HCT116 (cell line): ENCODE results near the gene SDR42E2. TPM values are rescaled to one million over a fixed set of nuclear protein-coding genes. Genes with fewer than 3 reads are reported as not detected.

Experiments
- ATAC-seq: fragments of 200-7000 bp; cut with Tn5 transposase; 2 replicates; pipeline ENCODE4 v1.9.1; 2020; ENCODE audit warnings: mild to moderate bottlenecking, moderate library complexity
- BruUV-seq: library from RNA; stranded (reverse); fragments of 400-500 nt; replicated peaks from 2 replicates; lab custom pipeline; 2021; lab: Mats Ljungman, UMichigan
- CTCF ChIA-PET: fragments of 300-600 bp; sonication (Branson Sonifier 250); formaldehyde crosslinking; loops from one replicate; lab custom pipeline; 2021; ENCODE audit warnings: antibody characterized with exemption; lab: Charles Lee
- POLR2A ChIA-PET: fragments of 300-600, 350-600 bp; sonication (Branson Sonifier 250); formaldehyde crosslinking; loops from one replicate; lab custom pipeline; 2021; ENCODE audit warnings: antibody characterized with exemption; lab: Charles Lee
- RAD21 ChIA-PET, 2 experiments: fragments of 300-600 bp; sonication (Branson Sonifier 250); formaldehyde crosslinking; loops; one replicate each; lab custom pipeline; 2023; ENCODE audit warnings: low total read pairs in 2 of 2; ENCODE audit not compliant: uncharacterized antibody in 2 of 2, unreplicated experiment in 2 of 2, low non-redundant PET in 1 of 2; lab: Charles Lee
- DNase-seq: peaks from one replicate; pipeline ENCODE4 v3.0.0-alpha.2; 2010; ENCODE audit warnings: low read depth, low spot score
- H2AFZ ChIP-seq: fragments of 200-600 bp; shearing (Covaris generic), sonication (generic); 2 replicates; pipeline ENCODE4 v1.6.1; 2017; ENCODE audit warnings: low read depth, mixed run types, mixed read lengths, antibody characterized with exemption, low read length; ENCODE audit not compliant: poor library complexity, severe bottlenecking
- H3K27ac ChIP-seq: 2 replicates; pipeline ENCODE4 v1.5.1; 2012; ENCODE audit warnings: low read depth, low read length
- H3K27me3 ChIP-seq: fragments of 200-600 bp; sonication (generic); 2 replicates; pipeline ENCODE4 v1.6.1; 2016; ENCODE audit warnings: mixed run types, low read length, mixed read lengths; ENCODE audit not compliant: insufficient read depth
- H3K36me3 ChIP-seq, 2 experiments: fragments of 200-500 bp in 1 of 2; fragments of 200-600 bp in 1 of 2; sonication (Bioruptor generic) in 1 of 2; sonication (generic) in 1 of 2; 2 replicates each; pipeline versions ENCODE4 v1.5.1 to v1.6.1; 2014 to 2016; ENCODE audit warnings: low read length in 2 of 2, inconsistent platforms in 1 of 2, mixed read lengths in 1 of 2, mixed run types in 1 of 2; ENCODE audit not compliant: insufficient read depth in 2 of 2, control insufficient read depth in 1 of 2
- H3K4me1 ChIP-seq, 2 experiments: fragments of 200-600 bp in 1 of 2; sonication (generic) in 1 of 2; 2 replicates each; pipeline versions ENCODE4 v1.5.1 to v1.6.1; 2012 to 2017; ENCODE audit warnings: low read length in 2 of 2, inconsistent platforms in 1 of 2, mild to moderate bottlenecking in 1 of 2, mixed read lengths in 1 of 2, mixed run types in 1 of 2, moderate library complexity in 1 of 2; ENCODE audit not compliant: insufficient read depth in 2 of 2, control insufficient read depth in 1 of 2
- H3K4me2 ChIP-seq: fragments of 200-600 bp; sonication (generic); 2 replicates; pipeline ENCODE4 v1.6.1; 2017; ENCODE audit warnings: mixed run types, low read length, mixed read lengths
- H3K4me3 ChIP-seq, 2 experiments: fragments of 200-600 bp in 1 of 2; sonication (generic) in 1 of 2; replicated peaks in 1 of 2; 2 replicates each; pipeline ENCODE4 v1.5.1; 2011 to 2016; ENCODE audit warnings: low read length in 2 of 2, control low read depth in 1 of 2, low read depth in 1 of 2, mild to moderate bottlenecking in 1 of 2, mixed read lengths in 1 of 2, mixed run types in 1 of 2
- H3K79me2 ChIP-seq: fragments of 200-600 bp; sonication (generic); 2 replicates; pipeline ENCODE4 v1.6.1; 2017; ENCODE audit warnings: mild to moderate bottlenecking, mixed run types, low read length, moderate library complexity, mixed read lengths; ENCODE audit not compliant: insufficient read depth
- H3K9ac ChIP-seq: fragments of 200-600 bp; sonication (generic); 2 replicates; pipeline ENCODE4 v1.6.1; 2016; ENCODE audit warnings: low read length, mixed read lengths
- H3K9me2 ChIP-seq: fragments of 200-600 bp; sonication (generic), shearing (Covaris generic); 2 replicates; pipeline ENCODE4 v1.6.1; 2017; ENCODE audit warnings: mixed run types, mild to moderate bottlenecking, moderate library complexity; ENCODE audit not compliant: insufficient read depth
- H3K9me3 ChIP-seq, 2 experiments: fragments of 200-500 bp in 1 of 2; fragments of 200-600 bp in 1 of 2; sonication (Bioruptor generic) in 1 of 2; sonication (generic) in 1 of 2; 2 replicates each; pipeline ENCODE4 v1.6.1; 2014 to 2017; ENCODE audit warnings: low read length in 2 of 2, mixed read lengths in 2 of 2, inconsistent platforms in 1 of 2, low read depth in 1 of 2, mild to moderate bottlenecking in 1 of 2, mixed run types in 1 of 2, moderate library complexity in 1 of 2; ENCODE audit not compliant: control insufficient read depth in 1 of 2, insufficient read depth in 1 of 2
- H4K20me1 ChIP-seq: fragments of 200-600 bp; sonication (generic), shearing (Covaris generic); 2 replicates; pipeline ENCODE4 v1.6.1; 2017; ENCODE audit warnings: mixed run types, mild to moderate bottlenecking, moderate library complexity; ENCODE audit not compliant: insufficient read depth
- ATF3 ChIP-seq: IDR thresholded peaks from 2 replicates; pipeline ENCODE4 v1.6.1; 2012
- CBX3 ChIP-seq: IDR thresholded peaks from 2 replicates; pipeline ENCODE4 v1.6.1; 2012; ENCODE audit warnings: low read depth
- CTCF ChIP-seq, 3 experiments: fragments of 200-600 bp in 1 of 3; sonication (generic) in 1 of 3; IDR thresholded peaks in 2 of 3; conservative IDR thresholded peaks in 1 of 3; 2 replicates each; pipeline ENCODE4 v1.5.1; 2012 to 2017; ENCODE audit warnings: low read depth in 2 of 3, low read length in 2 of 3, antibody characterized with exemption in 1 of 3, borderline replicate concordance in 1 of 3, control low read depth in 1 of 3, mild to moderate bottlenecking in 1 of 3, mixed read lengths in 1 of 3, mixed run types in 1 of 3, moderate library complexity in 1 of 3; ENCODE audit not compliant: insufficient read depth in 1 of 3
- ELF1 ChIP-seq: IDR thresholded peaks from 2 replicates; pipeline ENCODE4 v1.6.1; 2012; ENCODE audit warnings: low read depth, borderline replicate concordance
- EZH2phosphoT487 ChIP-seq: fragments of 200-600 bp; IDR thresholded peaks from 2 replicates; pipeline ENCODE4 v1.6.1; 2018; ENCODE audit warnings: antibody characterized with exemption, borderline replicate concordance
- POLR2A ChIP-seq: IDR thresholded peaks from 2 replicates; pipeline ENCODE4 v1.7.0; 2011; ENCODE audit warnings: borderline replicate concordance; ENCODE audit not compliant: insufficient read depth, insufficient read length; ENCODE audit errors: extremely low read depth
- RAD21 ChIP-seq: IDR thresholded peaks from 2 replicates; pipeline ENCODE4 v1.6.1; 2012; ENCODE audit warnings: low read depth, mild to moderate bottlenecking
- SP1 ChIP-seq: IDR thresholded peaks from 2 replicates; pipeline ENCODE4 v1.6.1; 2012; ENCODE audit warnings: low read depth
- TCF7L2 ChIP-seq: IDR thresholded peaks from 2 replicates; pipeline ENCODE4 v1.7.0; 2011; ENCODE audit warnings: borderline replicate concordance, inconsistent platforms; ENCODE audit not compliant: insufficient read depth, insufficient read length; ENCODE audit errors: extremely low read depth
- ZFX ChIP-seq: fragments of 450-650 bp; IDR thresholded peaks from 2 replicates; pipeline ENCODE4 v1.6.1; 2017
- intact Hi-C: fragments of 100-400 bp; cut with micrococcal nuclease; formaldehyde crosslinking; loops from 2 replicates; pipeline ENCODE4 v1.10.0; 2022
- total RNA-seq: library from RNA; stranded (reverse); gene quantifications from one replicate; pipeline ENCODE4 v1.2.1, GENCODE V29; 2021; ENCODE audit not compliant: unreplicated experiment

Gene SDR42E2
- total RNA-seq, 1 experiment from 2014 or later: 0.27 TPM

- H3K4me3 ChIP-seq: no peak overlapping the region
- POLR2A ChIA-PET: no interaction called here
- RAD21 ChIA-PET: no interaction called here
- ATAC-seq (no peak), DNase-seq (no peak)
- peaks cover 2 to 3% of the 10 kb centered on the region in 2 experiments for H3K4me1 ChIP-seq
- H3K9ac ChIP-seq: no peak overlapping the region
- no peaks in the 10 kb centered on the region for H3K9me2 ChIP-seq
- no TSS peak for BruUV-seq
- no peaks in the 10 kb centered on the region for H3K36me3 ChIP-seq
- no peak overlapping the region for H3K4me2 ChIP-seq
- no peaks in the 10 kb centered on the region for H3K79me2 ChIP-seq
- intact Hi-C loops: loop anchor here (10.0 kb wide), 3 partner anchors 59 to 1251 kb away; partner anchors contain the start of gene IGSF6
- H3K27me3 ChIP-seq: no peaks in the 10 kb centered on the region; the same call in 1 of the 2 replicates
- TF ChIP-seq TCF7L2 (no peak), ZFX (no peak), CBX3 (no peak), POLR2A (no peak), ELF1 (no peak)
- H4K20me1 ChIP-seq: no peaks in the 10 kb centered on the region
- CTCF ChIA-PET: no interaction called here
- no peak overlapping the region for H3K27ac ChIP-seq
- H3K9me3 ChIP-seq: no peaks in the 10 kb centered on the region
- H2AFZ ChIP-seq: no peak overlapping the region
Measured at GRCh38 chr16:22183335-22183734, 21.0 kb downstream of the SDR42E2 start.

GRCh38 chr16:22183901-22184614 lies 21.8 kb downstream of the SDR42E2 start:
- no peak for DNase-seq
- intact Hi-C loops: loop anchor here (10.0 kb wide), 3 partner anchors 59 to 1251 kb away; partner anchors contain the start of gene IGSF6
- POLR2A ChIA-PET: no interaction called here

More at GRCh38 chr16:22183901-22184614, 21.8 kb downstream of the SDR42E2 start:
- Histone ChIP-seq H3K27me3 (no peaks in the 10 kb centered on the region; the same call in 1 of the 2 replicates), H3K9me3 (no peaks in the 10 kb centered on the region), H2AFZ (no peak overlapping the region), H3K4me2 (no peak overlapping the region), H3K4me3 (no peak overlapping the region), H3K79me2 (no peaks in the 10 kb centered on the region), H4K20me1 (no peaks in the 10 kb centered on the region), H3K9me2 (no peaks in the 10 kb centered on the region), H3K4me1 (peaks cover 6 to 9% of the 10 kb centered on the region in 2 experiments), H3K9ac (no peak overlapping the region), H3K27ac (no peak overlapping the region), H3K36me3 (no peaks in the 10 kb centered on the region)
- BruUV-seq: no TSS peak
- CTCF ChIA-PET: no interaction called here
- TF ChIP-seq RAD21: peak; percentile 30; the same call in 1 of the 2 replicates
- TF ChIP-seq SP1: no peak
- TF ChIP-seq EZH2phosphoT487: no peak
- TF ChIP-seq POLR2A: no peak
- no peak for TF ChIP-seq ATF3
- peak; percentile 28 to 68 (median 56); a peak in 5 of 6 replicates for TF ChIP-seq CTCF (IDR thresholded peaks at IDR 0.05 in 2 of 3, conservative IDR thresholded peaks at IDR 0.05 in 1 of 3; ENCODE audit: borderline replicate concordance in 1 of 3, insufficient read depth in 1 of 3, low read depth in 2 of 3, low read length in 2 of 3)
- RAD21 ChIA-PET: no interaction called here
- ATAC-seq: peak; percentile 69
